Activated T-helper 1 cell treated with Interleukin-2 at 50 U/mL for 16 hours (primary cell): ENCODE measurements around the gene RNF123.

Experiments
- DNase-seq: peaks from one replicate; pipeline ENCODE4 v3.0.0-alpha.2; 2020; ENCODE audit warnings: low read depth

Gene RNF123

DNA sequence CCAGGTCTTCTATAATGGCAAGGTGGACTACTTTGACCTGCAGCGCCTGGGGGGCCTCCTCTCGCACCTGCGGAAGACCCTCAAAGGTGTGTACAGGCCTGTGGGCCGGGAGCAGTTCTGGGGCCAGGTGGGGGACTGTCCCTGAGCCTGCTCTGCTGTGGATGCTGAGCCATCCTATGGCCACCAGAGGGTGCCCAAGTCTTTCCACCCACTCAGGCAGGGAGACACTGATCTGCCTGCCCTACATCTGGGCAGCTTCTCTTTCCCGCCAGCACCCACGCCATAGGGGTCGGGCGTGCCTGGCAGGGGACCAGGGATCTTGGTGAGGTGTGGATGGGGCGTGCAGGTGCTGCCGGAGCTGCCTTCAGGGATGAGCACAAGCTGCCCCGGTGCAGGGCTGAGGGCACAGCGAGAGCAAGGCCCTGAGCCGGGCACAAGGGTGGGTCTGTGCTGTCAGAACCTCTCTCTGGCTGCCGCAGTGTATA is 14.1 kb downstream of the RNF123 start:
- peak; percentile 32 for DNase-seq

DNA sequence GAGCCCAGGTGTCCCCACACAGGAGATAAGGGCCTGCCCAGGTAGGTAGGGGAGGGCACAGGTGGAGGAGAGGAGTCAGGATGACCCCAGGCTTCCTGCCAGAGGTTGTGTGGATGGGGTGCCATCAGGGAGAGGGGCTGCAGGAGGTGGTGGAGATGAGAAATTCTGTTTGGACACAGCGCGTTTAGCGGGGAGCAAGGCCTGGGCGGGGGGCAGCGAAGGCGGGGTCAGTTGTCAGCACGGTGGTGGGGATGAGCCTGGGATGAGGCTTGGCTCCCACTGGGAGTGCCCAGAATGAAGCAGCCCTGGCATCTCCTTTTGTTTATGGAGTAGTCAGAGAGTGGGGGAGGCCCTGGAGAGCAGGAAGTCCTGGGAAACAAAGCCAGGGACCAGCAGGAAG is 14.6 kb downstream of the RNF123 start:
- no peak for DNase-seq

DNA sequence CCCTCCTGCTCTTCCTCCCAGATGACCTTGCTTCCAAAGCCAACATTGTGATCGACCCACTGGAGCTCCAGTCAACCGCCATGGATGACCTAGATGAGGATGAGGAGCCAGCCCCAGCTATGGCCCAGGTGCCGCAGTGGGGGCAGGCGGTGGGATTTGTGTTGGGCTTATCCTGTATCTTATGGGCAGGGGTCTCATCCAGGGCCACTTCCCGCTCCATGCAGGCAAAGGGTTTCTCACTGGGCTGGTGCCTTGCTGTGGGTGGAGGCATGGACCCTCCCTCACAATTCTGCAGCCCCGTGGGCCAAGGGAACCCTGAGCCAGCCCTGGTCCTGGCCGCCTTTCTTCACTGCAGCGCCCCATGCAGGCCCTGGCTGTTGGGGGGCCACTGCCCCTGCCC is 15.3 kb downstream of the RNF123 start:
- DNase-seq, result no peak

DNA sequence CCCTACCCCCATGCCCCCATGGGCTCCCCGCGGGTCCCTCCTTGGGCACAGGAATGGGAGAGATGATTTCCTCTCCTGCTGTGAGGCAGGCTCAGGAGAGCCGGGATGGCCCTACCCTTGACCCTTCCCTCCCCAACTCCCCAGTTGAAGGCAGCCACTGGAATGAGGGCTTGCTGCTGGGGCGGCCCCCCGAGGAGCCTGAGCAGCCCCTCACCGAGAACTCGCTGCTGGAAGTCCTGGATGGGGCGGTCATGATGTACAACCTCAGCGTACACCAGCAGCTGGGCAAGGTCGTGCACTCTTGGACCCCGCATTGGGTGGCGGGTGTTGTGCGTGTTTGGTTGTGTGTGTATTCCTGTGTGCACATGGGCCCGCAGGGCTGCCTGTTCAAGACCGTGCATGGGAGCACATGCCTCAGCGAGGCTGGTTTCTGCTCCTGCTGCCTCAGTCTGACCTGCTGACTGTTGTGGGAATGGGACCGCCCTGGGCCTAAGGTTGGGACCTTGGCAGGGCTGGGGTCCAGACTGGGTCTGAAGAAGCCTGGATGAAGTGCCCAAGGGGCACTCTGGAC is 16.1 kb downstream of the RNF123 start:
- no peak for DNase-seq

DNA sequence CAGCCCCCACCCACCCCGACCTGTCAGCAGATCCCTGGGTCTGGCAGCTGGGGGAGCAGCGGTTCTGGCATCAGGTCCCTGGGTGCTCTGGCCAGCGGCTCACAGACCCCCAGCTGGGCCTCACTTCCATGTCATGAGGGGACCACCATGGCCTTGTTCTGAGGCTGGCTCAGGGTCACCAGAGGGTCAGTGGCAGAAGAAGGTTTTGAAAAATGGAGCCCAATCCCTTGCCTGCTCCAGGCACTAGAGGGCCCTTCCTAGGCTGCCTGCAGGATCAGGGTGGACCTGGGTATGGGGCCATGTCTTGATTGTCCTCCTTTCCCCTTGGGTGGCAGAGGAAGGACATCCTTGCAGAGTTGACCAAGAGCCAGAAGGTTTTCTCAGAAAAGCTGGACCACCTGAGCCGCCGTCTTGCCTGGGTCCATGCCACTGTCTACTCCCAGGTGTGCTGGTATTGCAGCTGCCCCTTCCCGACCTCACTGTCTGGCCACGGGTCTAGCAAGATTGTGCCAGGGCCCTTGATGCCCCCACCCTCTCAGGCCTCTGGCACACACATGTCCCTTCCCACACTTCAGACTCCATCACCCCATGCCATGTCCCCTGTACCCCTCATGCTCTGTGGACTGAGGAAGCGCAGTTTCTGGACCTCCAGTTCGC is 17.2 kb downstream of the RNF123 start:
- no peak for DNase-seq

DNA sequence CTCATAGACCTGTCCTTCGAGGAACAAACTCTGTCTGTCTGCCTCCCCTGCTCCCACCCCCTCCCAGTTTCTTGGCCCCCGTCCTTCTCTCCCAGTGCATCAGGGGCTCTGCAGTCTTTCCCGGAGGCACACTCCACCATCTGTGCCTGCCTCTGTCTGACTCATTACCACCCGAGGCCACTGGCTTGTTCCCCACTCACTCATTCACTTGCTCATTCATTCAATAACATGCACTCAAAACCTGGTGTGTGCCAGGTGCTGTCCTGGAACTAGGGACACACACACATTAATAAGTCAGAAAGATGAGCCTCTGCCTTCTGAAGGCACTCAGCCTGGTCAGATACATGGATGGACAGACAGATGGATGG is 17.7 kb downstream of the RNF123 start:
- DNase-seq, result no peak

DNA sequence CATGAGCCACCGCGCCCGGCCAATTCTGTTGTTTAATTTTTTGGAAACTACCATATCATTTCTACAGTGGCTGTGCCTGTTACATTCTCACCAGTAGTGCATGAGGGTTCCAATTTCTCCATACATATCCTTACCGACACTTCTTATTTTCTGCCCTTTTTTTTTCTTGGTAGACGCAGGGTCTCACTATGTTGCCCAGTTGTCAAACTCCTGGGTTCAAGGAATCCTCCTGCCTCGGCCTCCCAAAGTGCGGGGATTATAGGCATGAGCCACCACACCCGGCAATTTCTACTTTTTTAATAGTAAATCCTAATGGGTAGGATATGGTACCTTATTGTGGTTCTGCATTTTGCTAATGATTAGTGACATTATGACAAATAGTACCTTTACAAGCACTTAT is 20.5 kb downstream of the RNF123 start:
- DNase-seq, result no peak

DNA sequence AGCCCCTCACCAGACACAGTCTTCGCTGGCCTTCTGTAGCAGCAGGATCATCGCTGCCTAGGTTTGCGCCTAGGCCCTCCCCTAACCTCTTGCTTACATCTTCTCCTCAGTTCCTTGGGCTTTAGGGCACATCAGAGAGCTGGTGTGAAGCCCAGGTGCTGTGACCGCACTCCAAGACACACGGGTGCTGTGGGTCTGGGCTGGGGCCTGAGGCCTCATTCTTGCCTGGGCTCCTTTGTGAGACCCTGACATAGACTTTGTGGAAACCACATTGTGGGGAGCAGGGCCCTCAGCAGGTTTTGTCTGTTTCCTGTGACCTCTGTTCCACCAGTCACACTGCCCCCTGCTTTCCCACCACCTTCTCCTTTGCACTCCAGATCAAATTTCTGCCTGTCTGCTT is 22.1 kb downstream of the RNF123 start:
- no peak for DNase-seq

DNA sequence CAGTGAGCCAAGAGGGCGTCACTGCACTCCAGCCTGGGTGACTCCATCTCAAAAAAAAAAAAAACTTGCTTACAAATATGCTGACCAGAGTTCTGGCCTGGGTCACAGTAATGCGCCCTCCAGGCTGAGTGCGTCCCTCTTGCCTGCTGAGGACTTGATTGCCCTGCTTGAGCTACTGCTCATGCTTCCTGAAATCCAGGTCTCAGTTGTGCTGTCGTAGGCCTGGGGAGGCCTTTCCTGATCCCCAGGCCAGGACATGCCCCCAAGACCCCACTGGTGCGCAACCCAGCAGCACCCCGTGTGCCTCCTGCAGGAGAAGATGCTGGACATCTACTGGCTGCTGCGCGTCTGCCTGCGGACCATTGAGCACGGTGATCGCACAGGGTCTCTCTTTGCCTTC is 22.8 kb downstream of the RNF123 start:
- DNase-seq, result no peak

DNA sequence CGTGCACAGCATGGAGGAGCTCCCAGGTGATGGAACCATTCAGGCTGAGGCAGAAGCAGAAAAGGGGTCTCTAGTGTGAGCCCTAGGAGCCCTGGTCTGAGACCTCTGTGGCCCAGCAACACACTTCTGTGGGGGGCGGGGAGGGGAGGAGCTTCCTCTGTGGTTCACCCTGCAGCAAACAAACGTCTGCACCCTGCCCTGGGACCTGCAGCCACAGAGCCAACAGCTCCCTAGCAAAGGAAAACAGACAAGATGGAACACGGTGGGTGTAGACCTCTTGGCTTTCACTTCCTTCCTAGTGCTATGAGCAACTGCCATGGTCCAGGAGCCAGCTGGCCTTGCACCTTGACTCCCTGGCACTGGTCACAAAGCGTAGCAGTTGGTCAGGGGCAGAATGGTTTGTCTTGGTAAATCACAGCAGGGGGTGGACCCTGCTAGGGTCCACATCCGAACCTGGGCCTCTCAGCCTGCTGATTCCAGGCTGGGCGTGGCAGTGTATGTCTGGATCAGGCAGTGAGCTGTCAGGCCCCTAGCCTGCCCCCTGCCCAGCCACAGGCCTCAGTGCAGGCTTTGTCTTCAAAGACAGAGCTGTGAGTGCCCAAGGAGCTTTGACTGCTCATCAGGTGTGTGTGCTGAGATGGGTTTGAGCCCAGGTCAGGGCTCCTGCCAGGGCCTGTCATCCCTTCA is 23.4 kb downstream of the RNF123 start:
- DNase-seq, result no peak

DNA sequence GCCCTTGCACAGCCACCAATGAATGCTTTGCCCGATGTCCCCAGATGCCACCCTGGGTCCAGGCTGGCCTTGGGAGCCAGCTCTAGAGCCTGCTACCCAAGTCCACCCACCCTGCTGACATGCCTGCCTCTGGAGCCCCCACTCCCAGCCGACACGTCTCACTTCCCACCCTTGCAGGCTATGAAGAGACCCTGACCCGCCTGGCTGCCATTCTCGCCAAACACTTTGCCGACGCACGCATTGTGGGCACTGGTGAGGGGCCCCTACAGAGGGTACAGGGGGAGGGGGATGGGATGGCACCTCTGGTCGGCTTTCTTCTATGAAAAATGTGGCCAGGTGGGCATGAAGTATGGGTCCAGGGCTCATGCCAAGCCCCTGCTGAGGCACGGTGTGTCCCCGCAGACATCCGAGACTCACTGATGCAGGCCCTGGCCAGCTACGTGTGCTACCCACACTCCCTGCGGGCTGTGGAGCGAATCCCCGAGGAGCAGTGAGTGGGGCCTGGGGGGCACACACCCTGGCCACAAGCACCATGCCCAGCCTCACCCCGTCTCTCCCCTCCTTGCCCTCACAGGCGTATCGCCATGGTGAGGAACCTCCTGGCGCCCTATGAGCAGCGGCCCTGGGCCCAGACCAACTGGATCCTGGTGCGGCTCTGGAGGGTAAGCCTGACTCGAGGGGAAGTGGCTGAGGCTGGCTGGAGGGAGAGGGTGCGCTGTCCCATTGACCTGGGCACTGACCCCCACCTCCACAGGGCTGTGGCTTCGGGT is 24.2 kb downstream of the RNF123 start:
- DNase-seq, result no peak

DNA sequence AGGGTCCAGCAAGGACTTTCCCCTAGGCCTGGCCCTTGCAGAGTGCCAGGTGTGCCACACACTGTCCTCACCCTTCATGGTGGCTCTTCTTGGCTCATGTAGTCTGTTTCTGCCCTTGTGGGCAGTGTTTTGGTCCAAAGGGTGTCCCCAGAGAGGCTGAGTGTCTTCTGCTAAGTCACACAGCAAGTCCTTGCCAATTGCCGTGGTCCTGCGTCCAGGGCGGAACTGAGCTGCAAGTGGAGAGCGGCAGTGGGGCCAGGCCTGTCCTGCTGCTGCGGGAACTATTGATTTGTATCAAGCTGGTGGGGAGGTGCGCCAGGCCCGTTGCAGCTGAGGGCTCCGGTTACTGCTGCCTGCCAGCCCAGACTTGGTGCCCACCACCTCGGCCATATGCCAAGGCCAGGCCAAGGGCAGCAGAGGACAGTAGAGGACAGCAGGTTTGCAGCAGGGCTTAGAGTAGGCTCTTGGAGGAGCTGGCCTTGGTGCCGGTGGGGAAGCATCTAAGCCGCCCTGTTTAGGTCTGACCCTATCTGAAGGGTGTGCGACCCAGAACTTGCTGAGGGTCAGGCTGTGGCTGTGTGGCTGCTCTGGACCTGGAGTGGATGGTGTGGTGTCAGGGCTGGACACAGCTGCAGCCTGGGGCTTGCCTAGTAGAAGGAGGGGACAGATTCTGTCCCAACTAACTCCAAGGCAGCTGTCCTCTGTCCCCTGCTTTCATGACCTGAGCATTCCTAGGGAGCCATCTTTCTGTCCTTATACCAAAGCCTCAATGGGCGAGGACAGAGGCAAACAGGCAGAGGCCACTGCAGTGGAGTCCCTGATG is 25.6 kb downstream of the RNF123 start:
- DNase-seq, result no peak

DNA sequence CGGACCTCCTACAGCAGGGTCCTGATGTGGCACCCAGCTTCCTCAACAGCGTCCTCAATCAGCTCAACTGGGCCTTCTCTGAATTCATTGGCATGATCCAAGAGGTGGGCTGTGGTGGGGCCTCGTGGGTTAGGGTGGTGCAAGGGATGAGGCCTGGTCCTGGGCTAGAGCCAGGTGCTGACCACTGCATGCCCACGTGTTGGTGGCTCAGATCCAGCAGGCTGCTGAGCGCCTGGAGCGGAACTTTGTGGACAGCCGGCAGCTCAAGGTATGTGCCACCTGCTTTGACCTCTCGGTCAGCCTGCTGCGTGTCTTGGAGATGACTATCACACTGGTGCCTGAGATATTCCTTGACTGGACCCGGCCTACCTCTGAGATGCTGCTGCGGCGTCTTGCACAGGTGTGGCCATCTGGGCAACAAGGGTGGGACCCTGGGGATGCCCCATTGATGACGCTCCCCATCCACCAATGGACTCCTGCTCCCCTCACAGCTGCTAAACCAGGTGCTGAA is 26.3 kb downstream of the RNF123 start:
- DNase-seq, result no peak

DNA sequence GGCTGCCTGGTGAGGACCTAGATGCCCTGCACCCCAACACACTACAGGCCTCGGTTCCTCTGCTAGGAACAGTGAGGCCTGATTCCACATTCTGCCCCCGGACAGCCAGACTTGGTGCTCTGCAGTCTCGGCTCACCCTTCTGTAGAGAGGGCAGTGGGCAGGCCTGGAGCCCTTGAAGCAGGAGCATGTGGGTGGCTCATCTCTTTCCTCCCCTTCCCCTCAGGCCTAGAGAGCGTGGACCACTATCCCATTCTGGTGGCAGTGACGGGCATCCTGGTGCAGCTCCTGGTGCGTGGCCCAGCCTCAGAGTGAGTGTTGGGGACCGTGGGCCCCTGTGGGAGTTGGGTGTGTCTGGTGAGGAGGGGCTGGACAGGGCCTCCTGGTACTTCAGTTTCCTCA is 26.8 kb downstream of the RNF123 start:
- DNase-seq, result no peak

DNA sequence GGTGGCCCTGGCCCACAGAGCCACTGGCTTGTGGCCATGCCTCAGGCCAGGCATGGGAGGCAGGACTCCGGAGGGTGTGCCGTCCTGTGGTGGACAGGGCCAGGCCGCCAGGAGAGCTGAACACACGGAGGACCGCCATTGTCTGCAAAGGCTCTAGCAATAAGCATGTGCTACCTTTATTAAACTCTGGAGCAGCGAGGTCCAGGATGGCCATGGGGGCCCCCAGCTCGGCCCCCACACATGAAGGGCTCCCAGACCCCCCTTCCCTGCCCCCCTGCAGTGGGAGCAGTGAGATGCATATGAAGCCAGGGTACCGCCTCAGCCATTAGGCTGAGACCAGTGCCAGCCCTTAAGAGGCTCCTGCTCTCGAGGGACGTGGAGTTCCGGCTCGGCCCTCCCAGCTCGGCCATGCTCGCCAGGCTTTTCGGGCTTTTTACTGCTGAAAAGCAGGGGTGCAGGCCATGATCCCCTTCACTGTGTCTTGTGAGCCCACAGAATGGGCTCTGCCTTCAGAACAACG is 27.4 kb downstream of the RNF123 start:
- no peak for DNase-seq

DNA sequence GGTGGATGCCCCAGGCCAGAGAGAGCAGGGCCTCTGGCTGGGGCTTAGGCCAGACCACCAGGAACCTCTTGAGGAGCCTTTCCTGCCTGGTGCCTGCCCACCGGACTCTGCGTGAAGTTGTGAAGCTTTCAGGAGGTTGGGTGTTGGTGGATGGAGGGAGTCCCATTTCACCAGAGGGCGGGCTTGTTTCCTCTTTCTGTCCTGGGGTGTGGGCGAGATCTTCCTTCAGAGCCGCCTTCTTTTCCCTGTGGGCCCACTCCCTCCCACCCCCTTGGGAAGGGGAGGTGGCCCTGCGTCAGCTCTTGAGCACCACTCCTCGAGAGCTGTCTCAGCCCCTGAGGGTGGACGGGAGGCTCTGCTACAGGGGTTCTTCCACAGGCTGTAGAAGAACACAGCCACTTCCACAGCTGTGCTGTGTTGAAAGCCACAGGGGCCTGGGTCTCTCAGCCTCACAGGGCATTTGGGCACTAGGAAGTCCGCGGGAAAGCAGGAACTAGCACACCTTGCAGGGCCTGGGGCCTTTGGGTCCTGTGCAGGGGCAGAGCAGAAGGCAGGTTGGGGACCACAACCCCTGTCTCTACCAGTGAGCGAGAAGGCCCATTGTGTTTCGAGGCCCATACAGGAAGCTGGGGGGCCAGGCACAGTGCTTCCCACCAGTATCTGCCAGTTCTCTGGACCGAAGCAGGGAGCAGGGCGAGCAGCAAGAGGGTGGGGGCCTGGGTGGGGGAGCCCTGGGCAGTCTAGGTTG is 28.0 kb downstream of the RNF123 start:
- DNase-seq, result no peak

DNA sequence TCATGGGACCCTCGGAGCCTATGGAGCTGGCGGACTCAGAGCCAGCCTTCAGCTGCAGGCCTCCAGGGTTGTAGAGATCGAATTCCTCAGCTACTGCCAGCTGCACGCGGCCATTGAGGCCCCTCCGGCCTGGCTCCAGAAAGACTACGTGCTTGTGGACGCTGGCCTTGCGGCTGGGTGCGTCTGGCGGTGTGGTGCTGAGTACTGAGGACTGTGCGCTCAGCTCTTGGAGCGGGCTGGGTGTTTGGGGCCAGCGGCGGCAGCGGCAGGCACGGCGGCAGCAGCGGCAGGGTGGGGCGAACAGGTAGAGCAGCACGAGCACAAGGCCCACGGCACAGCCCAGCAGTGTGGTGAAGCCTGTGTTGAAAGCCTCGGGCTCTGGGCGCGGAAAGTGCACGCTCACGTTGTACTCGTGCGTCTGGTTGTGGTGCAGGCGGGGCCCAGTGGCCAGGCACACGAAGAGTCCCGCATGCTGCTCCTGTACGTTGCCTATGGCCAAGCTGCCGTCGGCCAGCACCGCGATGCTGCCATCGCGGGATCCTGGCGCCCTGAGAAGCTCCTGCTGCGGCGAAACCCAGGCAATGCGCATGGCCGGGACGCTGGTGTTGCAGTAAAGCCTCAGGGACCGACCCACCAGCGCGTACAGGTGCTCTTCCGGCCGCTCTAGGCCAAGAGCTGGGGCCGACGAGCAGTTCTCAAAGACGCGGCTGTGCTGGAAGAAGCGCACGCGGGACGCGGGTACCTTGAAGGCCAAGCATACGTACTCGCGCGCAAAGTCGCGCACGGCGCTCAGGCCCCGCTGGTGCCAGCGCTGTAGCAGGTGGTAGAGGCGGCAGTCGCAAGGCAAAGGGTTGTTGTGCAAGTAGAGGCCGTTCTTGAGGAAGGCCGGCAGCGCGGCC is 28.9 kb downstream of the RNF123 start:
- no peak for DNase-seq

DNA sequence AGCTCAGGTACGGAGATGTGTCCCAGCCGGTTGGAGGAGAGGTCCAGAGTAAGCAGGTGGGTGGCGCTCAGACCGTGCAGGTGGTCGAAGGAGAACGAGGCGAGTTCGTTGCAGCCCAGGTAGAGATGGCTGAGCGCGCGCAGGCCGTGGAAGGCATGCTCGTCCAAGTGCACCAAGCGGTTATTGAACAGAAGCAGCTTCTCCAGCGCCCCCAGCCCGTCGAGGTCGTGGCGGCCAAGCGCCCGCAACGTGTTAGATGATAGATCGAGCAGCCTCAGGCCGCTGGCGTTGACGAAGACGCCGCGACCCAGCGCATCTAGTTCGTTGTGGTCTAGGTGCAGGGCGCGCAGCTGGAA is 29.5 kb downstream of the RNF123 start:
- DNase-seq, result no peak

DNA sequence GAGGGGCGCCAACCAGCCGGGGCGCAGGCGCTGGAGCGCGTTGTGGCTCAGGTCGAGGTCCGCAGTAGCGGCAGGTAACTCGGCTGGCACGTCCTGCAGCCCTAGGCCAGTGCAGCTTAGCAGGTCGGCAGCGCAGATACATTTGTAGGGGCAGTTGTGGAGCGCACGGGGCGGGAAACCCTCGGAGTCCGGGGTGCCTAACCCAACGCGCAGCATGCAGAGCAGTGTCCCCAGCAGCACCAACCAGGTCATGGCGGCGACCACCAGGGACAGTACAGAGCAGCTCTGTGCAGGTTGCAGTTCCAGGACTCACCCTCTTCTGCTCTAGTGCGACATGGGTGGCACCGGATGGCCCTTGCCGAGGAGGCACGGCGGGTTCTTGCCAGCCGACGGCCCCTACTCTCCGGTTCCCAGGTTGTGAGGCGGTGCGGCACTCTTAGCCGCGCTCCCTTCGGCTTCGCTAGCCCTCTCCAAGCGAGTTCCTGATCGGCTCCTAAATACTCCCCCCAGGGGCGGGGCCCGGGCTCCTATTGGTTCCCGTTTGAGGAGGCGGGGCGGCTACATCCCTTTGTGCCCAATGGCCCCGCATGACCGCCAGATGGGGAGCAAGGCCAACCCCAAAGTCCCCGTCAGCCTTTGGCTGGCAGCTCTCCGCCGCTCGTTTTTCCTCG is 30.0 kb downstream of the RNF123 start, which contains the start of gene AMIGO3:
Gene AMIGO3, minus strand, starts transcription at position 471 of the 671 bp plus-strand sequence. Its CDS starts 219 bp downstream, at position 252.
- peak; percentile 80 for DNase-seq
